K562 (cell line): ENCODE results near the gene GSK3B. TPM values are rescaled to one million over a fixed set of nuclear protein-coding genes. Genes with fewer than 3 reads are reported as not detected.

Experiments
- ATAC-seq: fragments of 200-7000 bp; cut with Tn5 transposase; 3 replicates; pipeline ENCODE4 v1.9.1; 2020; ENCODE audit warnings: moderate library complexity
- BruUV-seq: library from RNA; stranded (reverse); fragments of 400-500 nt; replicated peaks from 2 replicates; lab custom pipeline; 2021; lab: Mats Ljungman, UMichigan
- CTCF ChIA-PET: fragments of 300-600 bp; formaldehyde crosslinking; extraction: SDS; loops from one replicate; lab custom pipeline; 2021; ENCODE audit warnings: low intra/inter-chr PET ratio; lab: Yijun Ruan, JAX
- POLR2A ChIA-PET: fragments of 300-600, 350-650 bp; sonication (Branson Sonifier 250); formaldehyde crosslinking; extraction: SDS; loops from one replicate; lab custom pipeline; 2021; ENCODE audit warnings: antibody characterized with exemption, inconsistent platforms; lab: Yijun Ruan, JAX
- DNase-seq, 4 experiments: peaks; one replicate each; pipeline versions ENCODE4 v3.0.0 to v3.0.0-alpha.2; 2011 to 2018; ENCODE audit warnings: low spot score in 3 of 4, mixed read lengths in 3 of 4; ENCODE audit errors: extremely low read depth in 1 of 4
- FAIRE-seq: peaks from 2 replicates; lab custom pipeline; 2011; peaks lifted over from hg19 to GRCh38; lab: Jason Lieb, UNC
- H2AFZ ChIP-seq: 2 replicates; pipeline ENCODE4 v1.6.0; 2011; ENCODE audit warnings: low read depth, low read length, control low read depth, inconsistent platforms
- H3K27ac ChIP-seq: fragments of 200-600 bp; 3 replicates; pipeline ENCODE4 v1.8.0; 2011; ENCODE audit warnings: low read depth, mild to moderate bottlenecking, control low read depth, inconsistent platforms, low read length, moderate library complexity, mixed read lengths; ENCODE audit errors: extremely low read depth
- H3K27me3 ChIP-seq, 2 experiments: fragments of 300-600 bp in 1 of 2; 2 replicates in 1 of 2; 3 replicates in 1 of 2; pipeline versions ENCODE4 v1.6.0 to v1.8.0; 2011; ENCODE audit warnings: inconsistent platforms in 2 of 2, low read length in 2 of 2, mild to moderate bottlenecking in 1 of 2, mixed read lengths in 1 of 2, moderate library complexity in 1 of 2; ENCODE audit not compliant: control insufficient read depth in 2 of 2, insufficient read depth in 2 of 2
- H3K36me3 ChIP-seq: fragments of 300-600 bp; 3 replicates; pipeline ENCODE4 v1.8.0; 2011; ENCODE audit warnings: mild to moderate bottlenecking, low read length, inconsistent platforms; ENCODE audit not compliant: control insufficient read depth, insufficient read depth
- H3K4me1 ChIP-seq, 2 experiments: fragments of 200-600 bp in 1 of 2; replicated peaks in 1 of 2; 2 replicates in 1 of 2; 3 replicates in 1 of 2; pipeline versions ENCODE4 v1.5.1 to v1.8.0; 2011; ENCODE audit warnings: inconsistent platforms in 2 of 2, low read length in 2 of 2, mild to moderate bottlenecking in 1 of 2, mixed read lengths in 1 of 2, moderate library complexity in 1 of 2; ENCODE audit not compliant: control insufficient read depth in 2 of 2, insufficient read depth in 2 of 2
- H3K4me2 ChIP-seq: 2 replicates; pipeline ENCODE4 v1.6.1; 2011; ENCODE audit warnings: low read length, control low read depth, inconsistent platforms, mixed read lengths; ENCODE audit not compliant: insufficient read depth
- H3K4me3 ChIP-seq: fragments of 200-600 bp; sonication (generic), shearing (Covaris generic); 2 replicates; pipeline ENCODE4 v1.5.1; 2016; ENCODE audit warnings: control low read depth, inconsistent platforms
- H3K79me2 ChIP-seq: fragments of 200-600 bp; 3 replicates; pipeline ENCODE4 v1.8.0; 2011; ENCODE audit warnings: low read length, inconsistent platforms; ENCODE audit not compliant: control insufficient read depth, insufficient read depth
- H3K9ac ChIP-seq, 2 experiments: 2 replicates each; pipeline versions ENCODE4 v1.6.0 to v1.6.1; 2011; ENCODE audit warnings: low read depth in 2 of 2, low read length in 2 of 2, control low read depth in 1 of 2, inconsistent platforms in 1 of 2, mild to moderate bottlenecking in 1 of 2, mixed read lengths in 1 of 2; ENCODE audit not compliant: insufficient read depth in 1 of 2
- H3K9me1 ChIP-seq: one replicate; pipeline ENCODE4 v1.6.0; 2011; ENCODE audit warnings: inconsistent platforms, mild to moderate bottlenecking, low read length, moderate library complexity; ENCODE audit not compliant: control insufficient read depth, insufficient read depth
- H3K9me3 ChIP-seq: replicated peaks from 2 replicates; pipeline ENCODE4 v1.5.1; 2011; ENCODE audit warnings: low read depth, low read length, inconsistent platforms; ENCODE audit not compliant: control insufficient read depth, insufficient read depth
- H4K20me1 ChIP-seq: replicated peaks from 2 replicates; pipeline ENCODE4 v1.6.1; 2011; ENCODE audit warnings: low read length, inconsistent platforms, mixed read lengths; ENCODE audit not compliant: control insufficient read depth, insufficient read depth
- CBFB ChIP-seq: sonication (generic); formaldehyde crosslinking; IDR thresholded peaks from 2 replicates; pipeline ENCODE4 v1.4.0; 2020; ENCODE audit warnings: mild to moderate bottlenecking, missing genetic modification reagents
- DIDO1 ChIP-seq: fragments of 450-650 bp; IDR thresholded peaks from 2 replicates; pipeline ENCODE4 v1.6.1; 2016; ENCODE audit warnings: low read depth, missing biosample characterization, missing genetic modification characterization
- FOXJ2 ChIP-seq: fragments of 200-800 bp; sonication (Bioruptor generic); IDR thresholded peaks from 2 replicates; pipeline ENCODE4 v1.6.1; 2016; ENCODE audit warnings: missing genetic modification characterization, missing compliant biosample characterization
- NFRKB ChIP-seq: fragments of 450-650 bp; IDR thresholded peaks from 2 replicates; pipeline ENCODE4 v1.6.1; 2016; ENCODE audit warnings: low read depth
- NR4A1 ChIP-seq, 2 experiments: fragments of 250-450 bp in 1 of 2; fragments of 450-650 bp in 1 of 2; sonication (Bioruptor Pico) in 1 of 2; IDR thresholded peaks; 2 replicates each; pipeline versions ENCODE4 v1.4.0 to v1.6.1; 2016 to 2020; ENCODE audit warnings: mild to moderate bottlenecking in 2 of 2, missing compliant biosample characterization in 1 of 2, missing genetic modification characterization in 1 of 2, moderate library complexity in 1 of 2
- RBM22 ChIP-seq: fragments of 200-400 bp; formaldehyde crosslinking; IDR thresholded peaks from 2 replicates; pipeline ENCODE4 v1.6.1; 2018; ENCODE audit warnings: low read length, low read depth; ENCODE audit not compliant: poor library complexity, severe bottlenecking
- TAF1 ChIP-seq: IDR thresholded peaks from 2 replicates; pipeline ENCODE4 v1.6.1; 2011; ENCODE audit warnings: mild to moderate bottlenecking, low read length, moderate library complexity; ENCODE audit not compliant: insufficient read depth, control insufficient read depth, severe bottlenecking; ENCODE audit errors: extremely low read depth
- TBP ChIP-seq: optimal IDR thresholded peaks from 2 replicates; pipeline ENCODE3; 2011; ENCODE audit warnings: low read depth, low read length, improper control_type of control experiment
- ZBTB2 ChIP-seq: fragments of 450-650 bp; IDR thresholded peaks from 2 replicates; pipeline ENCODE4 v1.6.1; 2016; ENCODE audit warnings: antibody characterized with exemption
- ZNF384 ChIP-seq: IDR thresholded peaks from 2 replicates; pipeline ENCODE4 v1.6.1; 2012; ENCODE audit warnings: low read depth, low read length, improper control_type of control experiment
- ZNF639 ChIP-seq, 2 experiments: fragments of 200-800 bp in 1 of 2; sonication (Bioruptor generic) in 1 of 2; sonication (generic) in 1 of 2; formaldehyde crosslinking in 1 of 2; IDR thresholded peaks in 1 of 2; conservative IDR thresholded peaks in 1 of 2; 2 replicates each; pipeline versions ENCODE4 v1.5.0 to v1.6.1; 2016 to 2020; ENCODE audit warnings: missing compliant biosample characterization in 1 of 2, missing genetic modification characterization in 1 of 2, missing genetic modification reagents in 1 of 2
- ZNF696 ChIP-seq: fragments of 250-450 bp; sonication (Bioruptor Pico); conservative IDR thresholded peaks from 2 replicates; pipeline ENCODE4 v1.4.0; 2020; ENCODE audit warnings: mild to moderate bottlenecking, moderate library complexity
- WGBS: fragments of 100-300 bp; shearing (Covaris generic); methylation state at CpG from one replicate; pipeline ENCODE4 v1.1.6; 2016; ENCODE audit warnings: low coverage, mixed read lengths; ENCODE audit not compliant: insufficient coverage; ENCODE audit errors: missing lambda C conversion rate; 5-methylcytosine and 5-hydroxymethylcytosine counted together
- in situ Hi-C: fragments of 300-500 bp; cut with MboI; formaldehyde crosslinking; loops from 4 replicates; pipeline ENCODE4 v1.15.0; 2018; ENCODE audit warnings: inconsistent platforms, mixed read lengths
- intact Hi-C: fragments of 100-400 bp; cut with micrococcal nuclease; formaldehyde crosslinking; loops from 2 replicates; pipeline ENCODE4 v1.14.2; 2022
- polyA plus RNA-seq, 8 experiments: library from polyadenylated mRNA; depleted of rRNA in 4 of 8; stranded (reverse) in 5 of 8; unstranded in 3 of 8; fragments of >200 nt; fragmentation: Nextera tagmentation in 2 of 8; fragmentation: Illumina TruSeq in 1 of 8; extraction: Ambion mirVana in 2 of 8; extraction: Trizol in 1 of 8; gene quantifications; 2 replicates each; pipeline versions ENCODE4 v1.2.1 to v1.2.3, GENCODE V29; 2011 to 2014; ENCODE audit warnings: inconsistent platforms in 1 of 8, missing spikeins in 1 of 8
- total RNA-seq, 7 experiments: library from RNA; depleted of rRNA in 6 of 7; stranded (reverse); fragments of >200 nt in 6 of 7; fragmentation: Illumina TruSeq in 2 of 7; extraction: Trizol in 2 of 7; gene quantifications; 2 replicates each; pipeline versions ENCODE4 v1.2.1 to v1.2.3, GENCODE V29; 2011 to 2021; ENCODE audit warnings: low replicate concordance in 1 of 7

Gene GSK3B
- total and polyA plus RNA-seq, 9 of the 15 experiments (the other 6 are each of a cell fraction or from before 2014, with no cell fraction given) = 4.7 to 25.0 (median 18.7) TPM

DNA sequence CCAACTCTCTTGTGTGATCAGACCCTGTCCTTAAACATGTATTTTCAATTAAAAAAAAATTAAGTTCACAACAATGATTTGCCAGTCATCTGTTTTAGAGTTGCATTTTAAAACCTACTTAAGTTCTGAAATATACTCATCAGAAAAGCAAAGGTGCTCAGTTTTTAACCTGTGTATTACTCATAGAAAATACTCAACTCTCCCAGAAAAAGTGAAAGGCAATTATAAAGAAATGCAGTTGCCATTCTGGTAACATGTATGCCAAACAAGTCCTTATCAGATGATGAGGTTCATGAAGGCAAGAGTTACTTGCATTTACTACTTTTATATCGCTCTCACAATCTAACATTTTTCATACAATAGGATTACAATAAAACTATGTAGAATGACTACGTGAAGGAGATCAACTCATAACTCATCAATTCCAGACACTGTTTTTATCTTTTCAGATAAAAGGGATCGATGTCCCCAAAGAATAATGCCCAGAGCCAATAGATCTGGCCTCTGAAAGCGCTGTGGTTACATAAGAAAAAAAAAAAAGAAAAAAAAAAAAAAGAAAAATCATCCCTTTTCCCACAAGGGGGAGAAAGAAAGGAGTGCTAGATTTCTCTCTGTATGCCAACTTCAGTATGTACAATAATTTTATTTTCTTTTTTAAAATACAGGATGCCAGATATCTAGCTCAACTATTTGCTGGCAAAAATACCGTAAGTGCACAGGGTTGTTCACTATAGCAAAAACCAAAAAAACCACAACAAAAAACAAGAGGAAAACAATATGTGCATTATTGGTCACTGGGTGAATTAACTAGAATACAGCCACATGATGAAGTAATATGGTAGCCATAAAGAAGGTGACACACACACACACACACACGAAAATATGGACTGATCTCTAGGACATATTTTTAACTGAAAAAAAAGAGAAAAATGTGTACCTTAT is 175.0 kb downstream of the GSK3B start:
- Histone ChIP-seq H3K36me3 (peaks cover 6% of the 10 kb centered on the region; the same call in 1 of the 3 replicates), H3K4me2 (no peak overlapping the region), H3K9me3 (no peaks in the 10 kb centered on the region), H3K27ac (no peak overlapping the region), H3K79me2 (no peaks in the 10 kb centered on the region), H2AFZ (no peak overlapping the region), H3K27me3 (no peaks in the 10 kb centered on the region), H4K20me1 (no peaks in the 10 kb centered on the region), H3K4me1 (no peaks in the 10 kb centered on the region), H3K9me1 (no peaks in the 10 kb centered on the region), H3K9ac (no peak overlapping the region), H3K4me3 (no peak overlapping the region)
- intact Hi-C loops = no loop called here
- no TSS peak for BruUV-seq
- ATAC-seq (no peak), FAIRE-seq (no peak), DNase-seq (no peak)
- 80% methylated on average over 6 of the region's 6 CpGs for WGBS
- CTCF ChIA-PET = no interaction called here
- POLR2A ChIA-PET = interaction anchor here (0.6 to 0.7 kb wide), 2 partner anchors 9 to 49 kb away, joined by 3 read pairs; no protein-coding TSS in a partner anchor
- in situ Hi-C loops = no loop called here
- no peak for TF ChIP-seq CBFB (CRISPR knock-in tag)
- TF ChIP-seq TAF1 = no peak
- TF ChIP-seq ZNF384 = peak; percentile 54
- no peak for TF ChIP-seq DIDO1 (tag)

- ATAC-seq (no peak), DNase-seq (no peak), FAIRE-seq (no peak)
- intact Hi-C loops = no loop called here
- CTCF ChIA-PET = no interaction called here
- Histone ChIP-seq H2AFZ (no peak overlapping the region), H3K9ac (no peak overlapping the region), H3K4me3 (no peak overlapping the region), H3K36me3 (peaks cover 12% of the 10 kb centered on the region; the same call in 1 of the 3 replicates), H3K9me1 (no peaks in the 10 kb centered on the region), H3K9me3 (no peaks in the 10 kb centered on the region), H3K27ac (no peak overlapping the region), H3K4me2 (no peak overlapping the region), H4K20me1 (no peaks in the 10 kb centered on the region), H3K79me2 (no peaks in the 10 kb centered on the region), H3K4me1 (no peaks in the 10 kb centered on the region), H3K27me3 (no peaks in the 10 kb centered on the region)
- POLR2A ChIA-PET = no interaction called here
- WGBS = 100% methylated on average over 3 of the region's 3 CpGs
- no TSS peak for BruUV-seq
- in situ Hi-C loops = no loop called here
- no peak for TF ChIP-seq ZNF639 (CRISPR knock-in tag; conservative IDR thresholded peaks at IDR 0.05 in 1 of 2, IDR thresholded peaks at IDR 0.05 in 1 of 2)
- no peak for TF ChIP-seq ZNF696 (CRISPR knock-in tag)
- TF ChIP-seq TBP = no peak
- TF ChIP-seq NFRKB = no peak
- TF ChIP-seq NR4A1 (CRISPR knock-in tag; IDR thresholded peaks at IDR 0.05) = no peak
- no peak for TF ChIP-seq NR4A1 (tag; IDR thresholded peaks at IDR 0.05)
- TF ChIP-seq ZBTB2 = no peak
- TF ChIP-seq FOXJ2 (tag) = no peak
- TF ChIP-seq RBM22 = no peak
Observed at GRCh38 chr3:119913021-119913420, 181.2 kb downstream of the GSK3B start.
